ENCODE measurements around the gene TELO2. TPM values are rescaled to one million over a fixed set of nuclear protein-coding genes. Genes with fewer than 3 reads are reported as not detected.

TELO2 gene
- total and polyA plus RNA-seq, 11 donors = 11.8 to 29.6 (median 17.0) TPM

DNA sequence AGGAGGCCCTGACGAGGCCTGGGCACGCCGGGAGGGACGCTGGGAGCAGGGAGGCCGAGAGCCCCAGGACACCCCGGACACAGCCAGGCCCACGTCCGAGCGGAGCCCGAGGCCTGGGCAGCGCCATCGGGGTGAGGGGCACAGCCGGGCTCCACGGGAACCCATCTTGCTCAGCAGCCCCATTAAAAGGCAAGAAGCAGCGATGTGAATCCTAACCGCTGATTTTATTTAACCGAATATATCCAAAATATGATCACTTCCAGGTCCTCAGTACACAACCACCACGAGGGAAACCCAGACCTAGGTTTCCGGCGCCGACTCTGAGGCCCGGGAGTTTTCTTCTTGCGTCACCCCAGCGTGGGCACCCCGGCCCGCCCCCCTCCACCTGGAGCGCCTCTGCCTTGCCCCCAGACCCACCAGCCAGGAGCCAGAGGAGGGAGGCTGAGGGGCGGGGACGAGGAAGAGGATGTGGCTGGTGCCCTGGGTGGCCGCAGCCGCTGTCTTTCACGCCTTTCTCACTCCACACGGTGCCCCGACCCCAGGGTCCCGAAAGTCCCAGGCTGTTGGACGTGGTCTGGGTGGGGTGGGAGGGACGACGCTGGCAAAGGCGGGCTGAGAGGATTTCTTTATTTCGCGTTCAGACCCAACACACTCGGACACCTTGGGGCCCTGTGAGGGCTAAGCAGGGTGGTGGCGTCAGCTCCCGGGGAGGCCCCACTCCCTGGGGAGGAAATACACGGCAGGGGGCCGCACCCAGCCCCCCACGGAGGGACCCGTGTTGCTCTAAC lies 48.2 kb upstream of the TELO2 start:
- Histone ChIP-seq H3K9me3 (no peaks in the 10 kb centered on the region), H3K36me3 (peaks cover 0 to 48% (median 34%) of the 10 kb centered on the region in 9 donors), H3K27ac (no peak overlapping the region), H3K27me3 (no peaks in the 10 kb centered on the region), H3K4me1 (no peaks in the 10 kb centered on the region), H3K4me3 (no peak overlapping the region)
- ATAC-seq (no peak), DNase-seq (no peak)
- intact Hi-C loops (cut with DNase I) = no loop called here
- WGBS, 4 donors = 87 to 92% (median 89%) methylated on average over 32 to 48 of the region's 48 CpGs
- TF ChIP-seq CTCF (IDR thresholded peaks at IDR 0.05) (no peak), POLR2A (IDR thresholded peaks at IDR 0.05) (no peak)

- H3K27me3 ChIP-seq = no peaks in the 10 kb centered on the region
- peaks cover 0 to 55% (median 38%) of the 10 kb centered on the region in 9 donors for H3K36me3 ChIP-seq
- H3K9me3 ChIP-seq = no peaks in the 10 kb centered on the region
- ATAC-seq = no peak
- WGBS, 4 donors = 90 to 97% (median 91%) methylated on average over 12 to 25 of the region's 25 CpGs
- H3K4me1 ChIP-seq = no peaks in the 10 kb centered on the region
- no peak overlapping the region for H3K27ac ChIP-seq
- intact Hi-C loops (cut with DNase I) = no loop called here
- no peak for DNase-seq
- TF ChIP-seq CTCF (IDR thresholded peaks at IDR 0.05) (no peak), POLR2A (IDR thresholded peaks at IDR 0.05) (no peak)
- no peak overlapping the region for H3K4me3 ChIP-seq
These were observed 47.5 kb upstream of the TELO2 start for GRCh38 chr16:1445518-1446203.

DNA sequence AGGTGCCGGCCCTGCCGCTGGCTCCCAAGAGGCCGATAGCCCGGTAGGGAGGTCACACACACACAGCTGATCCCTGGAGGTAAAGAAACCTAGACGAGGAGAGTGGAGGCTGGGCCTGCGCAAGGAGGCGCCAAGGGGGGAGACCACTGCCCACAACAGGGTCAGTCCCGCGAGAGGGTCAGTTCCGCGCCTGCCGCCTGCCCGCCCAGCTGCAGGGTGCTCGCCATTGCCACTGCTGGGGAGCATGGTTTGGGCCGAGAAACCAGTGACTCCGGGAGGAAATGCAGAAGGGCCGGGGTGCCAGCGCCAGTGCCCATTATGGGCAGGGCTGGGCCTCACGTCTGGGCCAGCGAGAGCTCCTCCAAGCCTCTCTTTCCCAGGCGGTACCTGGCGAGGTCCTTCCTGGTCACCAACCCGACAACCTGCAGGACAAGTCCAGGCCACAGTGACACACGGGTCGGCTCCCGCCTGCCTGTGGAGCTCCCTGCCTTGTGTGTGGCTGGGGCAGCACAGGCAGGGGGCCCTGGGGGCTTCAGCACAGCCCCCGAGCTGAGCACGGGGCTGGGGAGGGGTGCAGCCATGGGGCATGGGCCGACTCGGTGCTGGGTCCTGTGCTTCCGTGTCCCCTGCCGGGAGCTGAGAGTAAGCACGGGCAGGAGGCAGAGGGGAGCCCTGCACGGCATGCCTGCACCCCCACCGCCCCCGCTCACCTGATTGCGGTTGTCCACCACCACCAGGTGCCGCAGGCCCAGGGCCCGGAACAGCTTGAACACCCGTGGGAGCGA lies 46.7 kb upstream of the TELO2 start:
- Histone ChIP-seq H3K4me1 (no peaks in the 10 kb centered on the region), H3K4me3 (no peak overlapping the region), H3K36me3 (peaks cover 0 to 63% (median 47%) of the 10 kb centered on the region in 9 donors), H3K27me3 (no peaks in the 10 kb centered on the region), H3K27ac (no peak overlapping the region), H3K9me3 (no peaks in the 10 kb centered on the region)
- intact Hi-C loops (cut with DNase I) = no loop called here
- WGBS, 4 donors = 80 to 95% (median 93%) methylated on average over 1 to 41 of the region's 41 CpGs
- ATAC-seq = no peak
- TF ChIP-seq POLR2A (IDR thresholded peaks at IDR 0.05) (no peak), CTCF (IDR thresholded peaks at IDR 0.05) (no peak)
- DNase-seq = no peak

- TF ChIP-seq CTCF (IDR thresholded peaks at IDR 0.05) = no peak
- no peak for TF ChIP-seq POLR2A (IDR thresholded peaks at IDR 0.05)
- WGBS, 4 donors = 94 to 97% (median 95%) methylated on average over 6 to 11 of the region's 11 CpGs
- no peaks in the 10 kb centered on the region for H3K27me3 ChIP-seq
- no peak overlapping the region for H3K27ac ChIP-seq
- no peak overlapping the region for H3K4me3 ChIP-seq
- DNase-seq (no peak), ATAC-seq (no peak)
- H3K9me3 ChIP-seq = no peaks in the 10 kb centered on the region
- intact Hi-C loops (cut with DNase I) = no loop called here
- H3K36me3 ChIP-seq = peaks cover 0 to 78% (median 59%) of the 10 kb centered on the region in 9 donors
- H3K4me1 ChIP-seq = no peaks in the 10 kb centered on the region
These were observed 45.2 kb upstream of the TELO2 start for GRCh38 chr16:1447965-1448364.
